HuH-7 (cell line): ENCODE results near the gene FARS2.

Experiments
- DNase-seq: peaks from one replicate; pipeline ENCODE4 v3.0.0; 2011; ENCODE audit warnings: low spot score

Gene FARS2

DNA sequence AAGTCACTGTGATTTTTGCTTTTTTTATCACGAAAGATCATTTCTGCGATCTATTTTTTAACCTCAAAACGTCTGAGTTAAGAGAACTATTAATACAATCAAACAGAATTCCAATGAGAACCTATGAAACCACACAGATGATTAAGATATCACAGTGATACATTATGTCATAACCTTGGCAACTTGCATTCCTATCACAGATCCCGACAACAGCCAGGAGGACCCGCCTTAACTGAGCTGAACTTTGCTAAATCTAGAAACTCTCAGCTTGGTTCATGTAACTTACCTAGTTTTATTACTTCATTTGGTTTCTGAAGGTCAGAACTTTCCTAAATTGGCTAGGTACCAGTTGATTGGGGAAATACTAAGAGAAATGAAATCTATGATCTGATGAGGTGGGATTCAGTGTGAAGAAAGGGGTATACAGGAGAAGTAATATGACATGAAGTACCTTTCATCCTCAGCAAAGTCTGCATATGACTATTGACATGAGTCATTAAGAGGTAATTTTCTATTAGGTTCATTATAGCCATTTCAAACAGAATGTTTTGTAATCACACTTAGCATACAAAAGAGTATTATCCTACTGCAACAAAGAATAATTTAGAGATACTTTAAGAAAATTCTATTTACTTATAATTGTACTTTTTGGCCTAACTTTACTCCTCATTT, 11.7 kb upstream of the FARS2 start:
- no peak for DNase-seq

DNA sequence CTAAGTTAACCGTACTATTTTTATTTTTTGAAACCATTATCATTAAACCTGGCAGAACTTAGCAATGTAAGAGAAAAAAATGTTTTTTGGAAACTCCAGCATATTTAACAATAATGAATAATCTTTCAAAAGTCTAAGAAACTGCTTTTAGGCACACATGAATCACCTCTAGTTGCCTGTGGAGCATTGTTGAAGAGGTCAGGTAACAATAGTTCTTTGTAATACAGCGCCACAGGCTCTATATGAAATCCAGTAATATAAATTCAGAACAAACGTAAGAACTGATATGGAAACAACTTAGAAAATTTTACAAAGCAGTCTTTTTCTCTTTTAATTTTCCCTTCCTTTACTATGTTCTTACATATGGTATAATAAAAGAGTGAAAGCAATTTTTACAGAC, 10.9 kb upstream of the FARS2 start:
- no peak for DNase-seq

DNA sequence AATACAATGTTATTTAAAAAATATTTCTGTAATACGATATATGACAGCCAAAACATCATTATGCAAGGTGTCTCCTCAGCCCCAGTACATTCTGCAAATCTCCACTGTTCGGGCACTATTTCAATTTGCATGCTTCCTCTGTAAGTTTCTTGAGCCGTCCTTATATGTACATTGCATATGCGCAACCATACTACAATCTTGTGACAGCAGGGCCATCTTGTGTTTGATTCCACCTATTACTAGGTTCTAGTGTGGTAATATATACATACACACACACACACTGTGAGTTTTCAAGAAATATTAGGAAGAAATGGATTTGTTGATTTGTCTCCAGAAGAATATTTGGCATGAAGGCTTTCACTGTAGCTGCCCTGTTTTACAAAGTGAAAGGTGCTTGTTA, 10.4 kb upstream of the FARS2 start:
- no peak for DNase-seq

DNA sequence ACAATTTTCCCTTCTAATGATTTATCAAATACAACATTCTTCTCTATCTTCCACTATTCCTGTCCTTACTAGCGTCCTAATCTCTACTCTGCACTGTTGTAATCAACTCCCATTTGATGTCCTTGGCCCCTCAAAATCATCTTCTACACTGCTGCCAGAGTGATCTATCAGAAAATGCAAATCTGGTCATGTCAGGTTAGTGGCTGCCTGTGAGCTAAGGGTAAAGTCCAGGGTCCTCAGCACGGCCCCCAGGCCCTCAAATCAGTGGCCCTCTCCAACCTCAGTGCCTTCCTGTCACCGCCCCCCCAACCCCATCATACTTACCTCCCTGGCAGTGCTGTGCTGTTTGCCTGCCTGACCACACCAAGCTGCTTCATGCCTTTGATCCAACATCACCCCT, 4.4 kb upstream of the FARS2 start:
- no peak for DNase-seq

DNA sequence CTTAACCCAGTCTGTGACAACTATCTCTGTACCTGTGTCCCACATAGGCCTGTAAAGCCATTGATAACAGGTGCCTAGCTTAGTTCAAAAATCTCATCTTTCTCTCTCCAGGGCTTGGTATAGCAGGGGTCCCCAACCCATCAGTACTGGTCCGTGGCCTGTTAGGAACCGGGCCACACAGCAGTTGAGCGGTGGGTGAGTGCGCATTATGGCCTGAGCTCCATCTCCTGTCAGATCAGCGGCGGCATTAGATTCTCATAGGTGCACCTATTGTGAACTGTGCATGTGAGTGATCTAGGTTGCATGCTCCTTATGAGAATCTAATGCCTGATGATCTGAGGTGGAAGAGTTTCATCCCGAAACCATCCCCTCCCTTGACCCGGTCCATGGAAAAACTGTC, 3.9 kb upstream of the FARS2 start:
- no peak for DNase-seq

DNA sequence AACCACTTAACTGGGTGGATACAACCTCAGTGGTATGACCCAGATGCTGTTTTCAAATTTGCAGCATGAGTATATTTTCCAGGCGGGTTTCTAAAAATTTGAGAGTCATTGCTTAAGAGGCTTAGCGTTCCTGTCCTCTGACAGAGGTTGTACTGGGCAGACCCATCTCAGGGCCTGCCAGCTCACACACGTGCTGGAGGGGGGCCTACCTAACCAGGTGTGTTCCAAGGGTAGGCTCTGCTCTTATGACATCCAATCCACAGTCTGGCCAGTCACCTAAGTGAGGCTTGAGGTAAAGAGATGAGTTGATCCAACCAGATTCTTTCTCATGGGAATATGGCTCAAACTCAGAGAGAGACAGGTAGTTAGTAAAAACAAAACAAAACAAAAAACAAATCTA, 1.9 kb upstream of the FARS2 start:
- DNase-seq = no peak

DNA sequence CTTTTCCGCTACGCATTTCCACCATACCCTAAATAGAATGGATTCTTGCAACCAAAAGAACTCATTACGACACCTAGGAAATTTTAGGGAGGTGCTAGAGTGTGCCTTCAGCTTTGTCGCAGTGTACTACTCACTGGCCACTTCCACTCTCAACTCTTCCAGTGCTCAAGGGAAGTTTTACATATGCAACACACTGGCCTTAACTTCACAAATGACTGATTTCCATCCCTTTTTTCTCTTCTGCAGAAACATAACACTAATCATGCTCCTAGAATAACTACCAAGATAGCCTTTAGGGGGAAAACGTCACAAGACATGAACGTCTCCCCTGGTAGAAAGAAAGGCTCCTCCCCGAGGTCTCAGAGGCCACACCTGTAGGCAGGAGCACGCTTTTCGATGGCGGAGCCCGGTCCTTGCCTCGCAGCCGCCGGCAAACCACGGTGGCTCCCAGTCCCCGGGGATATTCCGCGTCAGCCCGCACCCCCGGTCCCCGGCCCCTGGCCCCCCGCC, 1.1 kb upstream of the FARS2 start:
- peak; percentile 66 for DNase-seq

DNA sequence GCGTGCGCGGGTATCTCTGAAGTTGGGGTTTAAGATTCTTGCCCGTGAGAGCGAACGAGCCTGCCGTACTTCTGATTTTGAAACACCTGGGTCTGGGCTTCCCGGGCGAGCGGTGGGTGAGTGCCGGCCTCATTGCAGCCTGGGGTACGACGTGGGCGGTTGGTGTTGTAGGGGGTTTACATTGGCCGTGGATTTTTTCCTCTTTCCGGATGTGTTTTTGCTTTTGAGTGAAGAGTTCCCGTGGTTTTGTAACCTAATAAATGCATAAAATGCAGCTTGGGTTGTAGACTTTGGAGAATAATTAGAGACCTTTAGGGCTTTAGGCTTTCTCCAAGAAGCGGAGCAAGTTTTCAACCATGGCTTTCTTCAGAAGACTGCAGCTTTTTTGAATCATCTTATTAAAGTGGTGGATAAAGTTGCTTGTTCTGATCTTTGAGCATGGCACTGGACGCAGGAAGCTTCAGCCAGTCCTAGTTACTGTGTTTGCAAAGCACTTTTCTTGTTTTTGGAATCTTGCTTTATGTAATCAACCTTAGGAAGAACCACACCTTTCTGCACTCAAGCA, 314 bp downstream of the FARS2 start:
- no peak for DNase-seq

DNA sequence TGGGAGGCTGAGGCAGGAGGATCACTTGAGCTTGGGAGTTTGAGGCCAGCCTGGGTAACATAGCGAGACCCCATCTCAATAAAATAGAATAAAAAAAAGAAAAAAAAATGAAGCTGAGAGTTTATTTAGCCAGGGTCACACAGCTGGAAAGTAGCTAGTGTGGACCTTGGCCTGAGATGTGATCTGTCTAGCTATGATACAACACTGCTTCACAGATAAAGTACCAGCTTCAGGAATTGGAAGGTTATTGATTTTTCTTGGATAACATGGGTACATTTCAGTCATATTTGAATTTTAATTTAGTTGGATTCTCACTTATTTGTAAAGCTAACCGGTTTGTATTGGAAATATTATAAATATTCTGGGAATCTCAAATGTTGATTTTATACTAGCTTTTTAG, 5.1 kb downstream of the FARS2 start:
- no peak for DNase-seq

DNA sequence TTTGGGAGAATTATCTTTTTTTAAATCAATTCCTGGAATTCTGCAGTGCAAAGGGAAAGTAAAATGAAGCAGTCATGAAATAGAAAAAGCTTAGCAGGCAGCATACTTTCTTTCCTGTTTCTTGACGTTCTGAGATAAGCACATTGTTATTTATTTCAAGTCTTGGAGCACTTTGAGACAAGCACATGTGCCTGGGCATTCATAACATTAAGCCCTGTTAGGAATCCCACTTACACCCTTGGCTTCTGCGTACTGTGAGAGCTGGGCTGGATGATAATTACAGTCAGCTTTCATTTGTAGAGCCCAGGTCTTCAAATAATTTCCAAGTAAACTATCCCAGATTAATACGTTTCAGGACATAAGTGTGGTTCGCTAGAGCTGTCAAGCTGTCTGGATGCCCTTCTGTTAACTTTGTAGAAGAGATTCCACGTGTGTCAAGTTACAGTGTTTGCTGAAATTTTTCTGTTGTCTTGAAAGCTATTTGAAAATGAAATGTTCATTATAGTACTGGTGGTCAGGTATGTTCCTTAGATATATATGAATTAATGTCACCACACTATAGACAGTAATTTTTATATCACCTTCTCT, 8.9 kb downstream of the FARS2 start:
- DNase-seq = no peak

DNA sequence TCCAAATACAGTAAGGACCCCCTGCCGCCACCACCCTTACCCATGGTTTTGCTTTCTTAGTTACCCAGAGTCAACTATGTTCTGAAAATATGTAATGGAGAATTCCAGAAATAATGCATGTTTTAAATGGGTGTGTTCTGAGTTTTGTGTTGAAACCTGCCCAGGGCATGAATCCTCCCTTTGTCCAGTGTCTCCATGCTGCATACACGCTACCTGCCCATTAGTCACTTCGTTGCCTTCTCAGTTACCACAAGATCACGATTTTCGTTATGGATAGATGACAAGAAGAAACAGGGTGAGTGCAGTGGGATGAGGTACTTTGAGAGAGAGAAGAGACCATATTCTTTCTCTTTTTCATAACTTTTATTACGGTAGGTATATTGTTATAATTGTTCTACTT, 10.6 kb downstream of the FARS2 start:
- no peak for DNase-seq

DNA sequence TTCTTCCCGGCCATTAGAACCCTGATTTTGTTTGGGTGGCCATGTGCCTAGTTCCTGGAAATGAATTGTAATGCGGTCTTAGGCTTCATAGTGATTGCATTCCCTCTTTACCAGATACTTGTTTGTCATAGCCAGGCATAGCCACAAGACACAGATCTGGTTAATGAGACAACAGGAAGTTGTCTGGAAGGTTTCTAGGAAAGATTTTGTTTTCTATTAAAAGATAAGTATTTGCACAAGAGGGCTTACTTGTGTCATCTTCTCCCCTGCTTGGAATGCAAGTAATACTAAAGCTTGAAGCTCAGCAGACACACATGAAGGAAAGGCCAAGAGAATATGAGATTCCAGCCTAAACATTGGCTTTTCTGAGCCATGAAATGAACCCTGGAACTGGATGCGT, 12.9 kb downstream of the FARS2 start:
- no peak for DNase-seq

DNA sequence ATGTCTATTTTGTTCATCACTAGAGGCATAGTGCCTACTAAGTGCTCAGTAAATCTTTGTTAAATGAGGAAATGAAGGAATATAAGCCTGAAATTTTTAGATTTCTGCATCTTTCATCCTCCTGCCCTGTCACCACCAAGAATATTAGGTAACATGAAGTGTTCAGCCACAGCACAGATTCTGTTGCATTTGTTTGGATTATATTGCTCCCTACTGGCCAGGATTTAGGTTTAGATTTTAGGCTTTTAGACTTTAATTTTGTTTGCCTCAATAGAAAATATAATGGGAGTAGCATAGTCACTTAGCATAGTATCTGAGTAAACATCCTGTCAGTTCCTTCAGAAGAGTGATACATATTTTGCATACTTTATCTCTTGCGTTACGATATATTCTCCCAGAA, 14.2 kb downstream of the FARS2 start:
- DNase-seq = no peak

DNA sequence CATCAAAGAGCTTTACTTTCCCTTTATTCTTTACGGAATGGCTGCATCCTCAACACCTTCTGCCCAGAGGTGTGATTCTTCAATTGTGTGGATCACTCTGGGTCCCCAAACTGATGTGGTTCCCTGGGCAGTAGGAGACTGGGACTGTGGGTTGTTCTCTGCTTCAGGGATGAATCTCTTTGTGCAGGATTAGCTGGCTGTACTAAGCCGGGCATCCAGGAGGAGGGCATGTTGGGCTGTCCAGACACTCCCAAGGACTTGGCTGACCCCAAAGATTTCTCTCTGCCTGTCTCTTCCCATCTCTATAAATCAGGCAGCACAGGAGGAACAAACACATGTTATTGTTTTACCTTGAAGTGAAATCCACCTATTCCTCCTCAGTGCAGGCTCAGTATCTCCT, 15.3 kb downstream of the FARS2 start:
- DNase-seq = no peak

DNA sequence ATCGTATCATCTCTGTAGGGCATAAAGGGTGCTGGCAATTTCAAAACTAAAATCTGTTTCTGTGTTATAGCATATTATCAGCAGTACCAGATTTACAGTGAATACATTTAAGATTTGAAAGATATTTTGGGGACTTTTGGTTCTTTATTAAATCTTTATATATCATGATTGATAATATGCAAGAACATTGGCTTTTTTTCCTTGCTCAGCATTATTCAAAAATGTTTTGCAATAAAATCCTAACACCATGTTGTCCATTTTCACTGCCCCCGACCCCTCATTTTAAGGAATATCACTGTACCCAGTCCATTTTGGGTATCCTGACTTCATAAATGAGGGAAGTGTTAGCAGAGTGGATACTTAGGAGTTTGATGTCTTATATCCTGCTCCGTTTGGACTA, 16.3 kb downstream of the FARS2 start:
- DNase-seq = no peak

DNA sequence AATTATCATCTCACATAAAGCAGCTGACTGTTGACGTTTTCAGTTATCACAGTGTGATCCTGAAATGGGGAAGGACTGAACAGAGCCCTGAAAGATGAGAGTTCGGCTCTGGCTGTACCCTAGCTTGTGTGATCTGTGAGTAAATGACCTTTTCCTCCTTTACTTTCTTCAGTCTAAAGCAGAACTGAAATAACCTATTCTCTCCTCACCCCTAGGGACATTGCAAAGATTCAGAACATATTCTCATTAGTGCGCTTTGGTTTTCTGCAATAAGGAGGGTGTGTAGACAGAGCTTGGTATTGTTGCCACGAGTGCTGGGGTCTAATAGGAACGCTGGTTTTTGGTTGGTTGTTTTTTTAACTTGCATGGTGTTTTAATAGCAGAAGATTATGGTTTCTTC, 16.7 kb downstream of the FARS2 start:
- no peak for DNase-seq

DNA sequence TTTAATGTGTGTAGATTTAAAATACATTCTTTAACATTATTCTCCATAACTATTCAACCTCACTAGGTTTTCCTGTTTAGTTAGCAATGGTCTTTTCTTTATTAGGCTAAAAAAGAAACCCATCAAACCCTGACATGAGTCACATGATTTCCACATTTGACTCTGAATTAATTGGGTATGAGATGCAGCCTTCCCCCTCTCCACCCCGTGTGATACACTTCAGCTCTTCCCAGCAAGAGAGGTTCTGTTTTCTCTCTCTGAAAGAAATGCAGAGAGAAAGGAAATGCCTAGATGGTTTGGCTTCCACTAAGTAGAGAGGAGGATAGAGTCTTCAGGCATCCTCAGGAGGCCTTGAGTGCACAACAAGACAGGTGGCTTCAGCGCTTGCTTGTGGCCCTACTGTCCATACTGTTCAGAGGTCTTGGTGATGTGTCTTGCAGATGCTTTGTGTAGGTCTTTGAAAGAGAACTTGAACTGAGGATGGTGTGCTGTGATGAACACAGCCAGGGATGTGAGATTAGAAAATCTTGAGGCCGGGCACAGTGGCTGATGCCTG, 17.3 kb downstream of the FARS2 start:
- no peak for DNase-seq

DNA sequence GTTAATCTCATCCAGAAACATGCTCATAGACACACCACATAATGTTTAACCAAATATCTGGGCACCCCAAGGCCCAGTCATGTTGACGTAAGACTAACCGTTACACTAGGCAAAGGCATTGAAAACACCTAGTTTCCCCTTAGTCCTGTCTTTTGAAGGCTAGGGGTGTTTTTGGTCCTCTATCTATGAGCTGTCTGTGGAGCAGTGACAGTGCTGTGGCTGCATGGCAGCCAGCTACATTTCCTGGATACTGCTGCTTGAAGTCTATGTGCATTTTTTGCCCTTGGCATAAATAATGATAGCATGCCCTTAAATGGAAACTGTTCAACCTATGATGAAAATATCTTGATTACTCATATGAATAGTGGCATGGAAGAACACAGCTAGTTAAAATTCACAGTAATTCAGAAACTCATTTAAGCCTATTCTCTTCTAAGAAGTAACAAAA, 18.6 kb downstream of the FARS2 start:
- no peak for DNase-seq

DNA sequence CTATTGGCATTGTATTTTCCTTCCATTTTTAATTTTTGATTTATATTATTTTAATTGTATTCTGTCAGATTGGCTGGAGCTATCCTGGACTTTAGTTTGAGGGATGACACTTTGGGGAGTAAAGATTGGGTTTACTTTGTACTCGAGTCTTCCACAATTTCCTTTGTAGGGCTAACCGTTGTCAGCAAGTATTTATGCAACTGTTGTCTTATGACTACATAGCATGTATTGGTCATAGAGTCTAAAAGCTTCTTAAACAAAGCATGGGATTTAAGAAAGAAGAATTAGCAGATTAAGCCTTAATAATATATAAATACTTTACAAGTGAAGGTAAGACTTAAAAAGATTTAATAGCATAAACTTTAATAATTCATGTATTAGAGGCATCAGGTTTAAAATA, 19.6 kb downstream of the FARS2 start:
- no peak for DNase-seq

DNA sequence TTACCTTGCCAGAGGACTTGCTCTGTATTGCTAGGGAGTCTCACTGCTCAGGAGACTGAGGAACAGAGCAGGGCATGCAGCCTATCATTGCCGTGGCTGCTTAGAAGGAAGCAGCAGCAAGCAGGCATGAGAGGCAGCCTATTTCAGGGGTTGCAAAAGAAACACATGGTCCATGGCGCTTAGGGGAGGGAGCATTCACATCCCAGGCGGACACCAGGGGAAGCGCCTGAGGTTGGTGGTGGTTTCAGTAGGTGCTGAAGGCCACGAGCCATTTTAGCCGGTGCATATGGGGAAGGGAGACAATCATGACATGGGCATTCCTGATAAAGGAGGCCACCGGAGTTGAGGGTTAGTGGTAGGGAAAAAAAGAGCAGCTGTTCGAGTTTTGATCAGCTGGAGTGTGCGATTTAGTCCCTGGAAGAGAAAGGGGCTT, 20.9 kb downstream of the FARS2 start:
- DNase-seq = no peak

DNA sequence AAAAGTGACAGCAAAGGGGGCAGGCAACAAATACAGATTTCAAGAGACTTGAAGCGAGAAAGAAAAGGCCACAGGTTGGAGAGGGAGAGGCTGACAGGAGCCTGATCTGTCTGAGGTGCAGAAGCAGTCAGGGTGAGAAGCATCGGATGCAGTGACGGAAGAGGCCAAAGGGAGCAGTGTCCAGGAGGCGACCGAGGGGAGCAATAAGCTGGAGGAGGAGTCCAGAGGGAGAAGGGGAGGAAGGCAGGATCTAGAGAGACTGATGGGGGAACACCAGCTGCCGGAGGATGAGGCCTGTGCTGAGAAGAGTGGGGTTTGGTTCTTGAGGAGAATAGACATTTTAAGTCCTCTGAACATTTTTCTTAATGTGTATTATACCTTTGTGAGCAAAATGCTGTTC, 23.8 kb downstream of the FARS2 start:
- no peak for DNase-seq

DNA sequence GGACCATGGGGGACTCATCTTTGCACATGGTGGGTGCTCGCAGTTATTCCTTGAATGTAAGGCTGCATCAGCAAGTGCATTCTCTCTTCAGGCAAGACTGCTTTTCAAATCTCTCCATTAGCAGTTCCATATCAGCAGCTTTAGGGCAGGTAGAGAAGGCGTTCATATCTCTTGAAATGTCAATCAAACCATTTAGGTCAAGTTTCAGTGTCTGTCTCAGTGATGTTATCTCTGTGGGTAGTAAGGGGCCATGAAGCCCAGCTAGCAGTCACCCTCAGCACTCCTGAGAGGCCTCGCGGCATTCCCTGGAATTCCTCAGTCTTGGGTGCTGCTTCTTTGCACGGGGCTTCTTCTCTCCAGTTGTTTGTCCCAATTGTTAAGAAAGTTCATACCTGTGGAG, 24.2 kb downstream of the FARS2 start:
- DNase-seq = no peak

DNA sequence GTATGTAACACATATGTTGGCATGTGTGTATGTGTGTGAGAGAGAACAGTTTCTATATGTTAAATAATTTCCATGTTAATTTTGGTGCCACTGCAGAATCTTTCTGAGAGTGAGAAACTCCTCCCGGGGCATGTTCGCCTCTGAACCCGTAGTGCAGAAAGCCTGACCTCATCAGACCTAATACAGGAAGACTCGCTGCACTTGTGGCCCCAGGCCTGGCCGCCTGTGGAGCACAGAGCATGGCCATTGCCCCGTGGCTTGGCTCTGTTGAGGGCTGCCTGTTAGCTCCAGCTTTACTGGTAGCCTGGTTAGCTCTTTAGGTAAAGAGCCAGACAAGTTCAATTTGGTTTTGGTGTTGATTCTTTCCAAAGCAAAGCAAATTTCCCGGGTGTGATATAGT, 25.5 kb downstream of the FARS2 start:
- no peak for DNase-seq
